Endometrial microvascular endothelial cells (primary cell): ENCODE data around the gene STRA6. TPM values are rescaled to one million over a fixed set of nuclear protein-coding genes. Genes with fewer than 3 reads are reported as not detected.
"Not testable (repeated sequence)": the region's sequence is repeated elsewhere in the genome, so short reads cannot be mapped to it uniquely, and the experiment has no call there.

Source experiments
- in situ Hi-C: cut with HindIII; loops from 2 replicates; pipeline ENCODE4 v1.10.0; 2017; ENCODE audit warnings: low sequenced_read_pairs, low pct_unique_long_range_greater_than_20kb; ENCODE audit errors: inconsistent ontology term
- total RNA-seq: library from RNA; depleted of rRNA; stranded (reverse); fragments of >200 nt; gene quantifications from one replicate; pipeline ENCODE4 v1.2.3, GENCODE V29; 2015; ENCODE audit errors: inconsistent ontology term

The STRA6 gene
- total RNA-seq, 1 donor from 2014 or later = 0.56 TPM

GRCh38 chr15:74172701-74173379 is 29.7 kb downstream of the STRA6 start:
- in situ Hi-C loops = no loop called here

GRCh38 chr15:74171965-74172541 is 30.5 kb downstream of the STRA6 start:
- in situ Hi-C loops = no loop called here

- in situ Hi-C loops = no loop called here
Measured at GRCh38 chr15:74170875-74171578, 31.6 kb downstream of the STRA6 start.

GRCh38 chr15:74170071-74170844 is 32.3 kb downstream of the STRA6 start:
- in situ Hi-C loops = no loop called here

- in situ Hi-C loops = no loop called here
Measured at GRCh38 chr15:74168711-74169126, 33.9 kb downstream of the STRA6 start.

GRCh38 chr15:74167891-74168331 is 34.7 kb downstream of the STRA6 start:
- in situ Hi-C loops = no loop called here

GRCh38 chr15:74165461-74165860 is 37.1 kb downstream of the STRA6 start:
- in situ Hi-C loops = no loop called here

GRCh38 chr15:74162195-74162536 is 40.4 kb downstream of the STRA6 start:
- in situ Hi-C loops = not testable (repeated sequence)

- in situ Hi-C loops = not testable (repeated sequence)
Measured at GRCh38 chr15:74160390-74160789, 42.2 kb downstream of the STRA6 start.

GRCh38 chr15:74159773-74160172 is 42.8 kb downstream of the STRA6 start:
- in situ Hi-C loops = no loop called here

GRCh38 chr15:74158855-74159650 is 43.5 kb downstream of the STRA6 start:
- in situ Hi-C loops = no loop called here

GRCh38 chr15:74157868-74158827 is 44.4 kb downstream of the STRA6 start:
- in situ Hi-C loops = no loop called here

- in situ Hi-C loops = no loop called here
Measured at GRCh38 chr15:74156678-74157411, 45.7 kb downstream of the STRA6 start.

- in situ Hi-C loops = no loop called here
Measured at GRCh38 chr15:74155766-74156417, 46.7 kb downstream of the STRA6 start.

GRCh38 chr15:74147051-74147450 is 55.5 kb downstream of the STRA6 start:
- in situ Hi-C loops = no loop called here

- in situ Hi-C loops = no loop called here
Measured at GRCh38 chr15:74146277-74146800, 56.2 kb downstream of the STRA6 start.
